Activated CD4-positive, alpha-beta T cell treated with anti-CD3 and anti-CD28 coated beads, Interleukin-2, amount 50 U/mL, for 4 hours (primary cell): ENCODE results near the gene TAF8.
A peak's percentile ranks its signal among the peaks of the same experiment; 100 is the strongest.
"Not testable (repeated sequence)": the region's sequence is repeated elsewhere in the genome, so short reads cannot be mapped to it uniquely, and the experiment has no call there.

Experiments
- DNase-seq, 2 experiments: peaks; one replicate each; pipeline ENCODE4 v3.0.0-alpha.2; 2020

Gene TAF8

DNA sequence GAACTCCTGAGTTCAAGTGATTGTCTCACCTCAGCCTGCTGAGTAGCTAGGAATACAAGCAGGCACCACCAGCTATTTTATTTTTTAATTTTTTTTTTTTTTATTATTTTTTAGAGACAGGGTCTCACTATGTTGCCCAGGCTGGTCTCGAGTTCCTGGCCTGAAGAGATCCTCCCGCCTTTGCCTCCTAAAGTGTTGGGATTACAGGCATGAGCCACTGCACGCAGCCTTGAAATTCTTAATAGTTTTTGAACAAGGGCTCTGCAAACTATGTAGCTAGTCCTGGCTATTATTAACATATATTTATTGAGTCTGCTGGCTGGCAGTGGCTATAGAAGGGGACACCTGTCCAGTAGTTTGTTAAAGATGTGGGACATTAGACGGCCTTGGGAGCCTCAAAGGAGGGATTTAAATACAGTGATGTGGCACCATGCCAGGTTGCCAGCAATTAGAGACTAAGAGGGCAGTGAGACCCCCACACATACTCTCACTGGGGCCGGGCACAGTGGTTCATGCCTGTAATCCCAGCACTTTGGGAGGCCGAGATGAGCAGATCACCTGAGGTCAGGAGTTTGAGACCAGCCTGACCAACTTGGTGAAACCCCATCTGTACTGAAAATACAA is 21.1 kb upstream of the TAF8 start:
- DNase-seq = no peak

DNA sequence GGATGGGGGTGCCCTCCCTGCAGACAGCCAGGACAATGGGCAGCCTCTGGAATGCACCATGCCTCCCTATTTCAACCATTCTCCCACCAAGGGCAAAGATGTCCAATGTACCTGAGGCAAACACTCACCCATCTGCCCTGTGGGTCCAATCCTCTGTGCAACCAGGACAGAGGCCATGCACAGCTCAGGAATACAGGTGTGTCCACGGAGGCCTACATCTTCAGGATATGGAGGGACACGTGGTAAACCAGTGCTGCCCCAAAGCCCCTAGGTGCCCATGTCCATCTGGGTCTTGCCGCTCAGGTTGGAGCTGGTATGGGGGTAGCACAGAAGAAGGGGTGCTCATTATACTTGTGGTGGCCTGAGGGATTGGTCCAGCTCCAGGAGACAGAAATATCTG is 20.4 kb upstream of the TAF8 start:
- no peak for DNase-seq

- DNase-seq = peak in 1 of 2 experiments; percentile 40
Observed at GRCh38 chr6:42030585-42031506, 19.5 kb upstream of the TAF8 start.

GRCh38 chr6:42032366-42032765 is 18.0 kb upstream of the TAF8 start:
- DNase-seq = no peak

- DNase-seq = not testable (repeated sequence)
Observed at GRCh38 chr6:42037669-42038068, 12.7 kb upstream of the TAF8 start.

DNA sequence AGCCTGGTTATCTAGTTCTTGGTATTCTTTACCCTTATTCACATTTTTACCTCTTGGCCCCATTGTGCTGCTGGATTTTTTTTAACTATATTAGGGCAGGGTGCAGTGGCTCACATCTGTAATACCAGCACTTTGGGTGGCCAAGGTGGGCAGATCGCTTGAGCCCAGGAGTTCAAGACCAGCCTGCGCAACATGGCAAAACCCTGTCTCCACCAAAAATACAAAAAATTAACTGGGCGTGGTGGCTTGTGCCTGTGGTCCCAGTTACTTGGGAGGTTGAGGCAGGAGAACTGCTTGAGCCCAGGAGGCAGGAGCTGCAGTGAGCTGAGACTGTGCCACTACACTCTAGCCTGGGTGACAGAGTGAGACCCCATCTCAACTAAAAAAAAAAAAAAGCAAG is 12.2 kb upstream of the TAF8 start:
- no peak for DNase-seq

DNA sequence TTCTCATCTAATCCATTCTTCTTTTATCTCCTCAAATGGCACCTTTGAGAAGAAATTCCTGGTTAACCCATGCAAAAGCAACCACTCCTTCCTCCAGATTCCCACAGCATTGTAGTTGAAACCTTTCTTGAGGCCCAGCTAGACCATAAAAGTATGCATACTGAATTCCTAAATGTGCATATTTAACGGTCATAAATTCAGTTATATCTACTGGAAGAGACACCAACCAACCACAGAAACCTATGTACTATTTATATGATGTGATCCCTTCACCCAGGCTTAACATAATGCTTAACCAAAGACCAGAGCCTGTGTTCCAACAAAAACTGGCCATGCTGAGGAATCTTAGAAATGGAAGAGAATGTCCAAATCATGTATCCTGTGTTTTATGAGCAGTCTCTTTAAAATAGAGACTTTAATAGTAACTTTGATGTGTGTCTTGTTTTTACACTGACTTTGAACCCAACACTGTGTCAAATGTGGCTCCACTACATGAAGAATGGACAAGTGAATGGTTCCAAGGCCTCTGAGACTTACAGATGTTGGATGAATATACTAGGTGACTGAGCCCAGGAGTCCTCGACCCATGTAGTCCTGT is 11.4 kb upstream of the TAF8 start:
- DNase-seq = no peak

DNA sequence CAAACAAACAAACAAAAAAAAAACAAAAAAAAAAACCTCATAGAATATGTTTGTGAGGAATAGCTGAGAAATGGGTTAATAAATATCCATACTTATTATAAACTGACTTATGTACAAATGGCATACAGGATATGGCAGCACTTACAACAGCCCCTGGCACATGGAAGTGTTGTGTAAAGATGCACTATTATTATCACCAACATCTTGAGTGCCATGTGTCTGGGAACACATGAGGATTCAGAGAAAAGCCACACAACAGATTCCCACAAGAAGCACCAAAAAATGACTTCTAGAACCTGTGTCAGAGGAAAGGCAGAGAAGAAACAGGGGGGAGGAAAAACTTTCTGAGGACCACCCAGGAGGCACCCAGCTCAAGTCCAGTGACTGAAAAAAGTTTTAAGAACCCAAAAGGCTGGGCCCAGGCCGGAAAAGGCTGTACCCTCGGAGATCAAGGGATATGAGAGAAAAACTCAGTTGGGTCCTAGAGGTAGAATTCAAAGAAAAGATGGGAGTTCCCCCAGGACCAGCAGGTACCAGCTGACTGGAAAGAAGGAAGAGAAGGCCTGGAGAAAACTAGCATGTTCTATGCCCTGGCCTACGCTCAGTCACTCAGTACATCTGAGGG is 9.4 kb upstream of the TAF8 start:
- no peak for DNase-seq

DNA sequence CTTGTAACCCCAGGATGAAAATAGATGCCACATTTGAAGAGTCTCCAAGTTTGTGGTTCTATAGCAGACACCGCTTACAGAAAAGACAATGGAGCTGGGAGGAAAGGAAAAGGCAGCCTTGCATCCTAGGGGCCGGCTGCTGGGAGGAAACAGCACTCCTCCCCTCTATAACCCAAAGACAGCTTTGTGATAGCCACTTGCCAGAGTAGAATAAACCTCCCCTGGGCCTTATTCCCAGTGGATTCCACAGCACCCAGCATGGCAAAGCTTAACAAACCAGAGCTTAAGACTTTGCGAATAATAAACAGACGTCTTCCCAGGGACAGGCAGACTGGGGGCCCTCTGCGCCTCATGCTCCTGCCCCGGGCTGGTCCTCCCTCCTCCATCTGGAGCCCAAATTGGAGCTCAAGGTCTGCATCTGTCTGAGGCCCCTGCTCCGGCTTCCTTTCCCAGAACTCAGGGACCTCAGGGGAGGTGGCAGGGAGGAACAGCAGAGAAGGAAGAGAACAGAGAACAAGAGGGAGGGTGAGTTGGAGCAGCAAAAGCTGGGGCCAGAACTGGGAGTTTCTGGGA is 8.8 kb upstream of the TAF8 start:
- no peak for DNase-seq

DNA sequence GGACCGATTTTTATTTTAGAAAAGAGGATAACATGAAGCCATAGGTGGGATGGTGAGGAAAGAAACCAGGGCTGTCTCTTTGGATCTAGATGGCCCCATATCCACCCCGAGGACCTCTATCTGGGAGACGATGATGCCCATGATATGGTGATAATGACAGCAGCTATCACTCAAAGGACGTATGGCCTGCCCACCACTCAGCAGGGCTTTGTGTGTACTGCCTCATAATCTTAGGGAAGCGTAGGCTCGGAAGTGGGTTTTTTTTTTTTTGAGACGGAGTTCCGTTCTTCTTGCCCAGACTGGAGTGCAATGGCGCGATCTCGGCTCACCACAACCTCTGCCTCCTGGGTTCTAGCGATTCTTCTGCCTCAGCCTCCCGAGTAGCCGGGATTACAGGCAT is 8.2 kb upstream of the TAF8 start:
- no peak for DNase-seq

- DNase-seq = peak; percentile 92 to 95
Observed at GRCh38 chr6:42043787-42044475, 6.4 kb upstream of the TAF8 start.

- peak; percentile 78 for DNase-seq
Observed at GRCh38 chr6:42045538-42046460, 4.5 kb upstream of the TAF8 start.

GRCh38 chr6:42046464-42047212 is 3.7 kb upstream of the TAF8 start:
- DNase-seq = no peak

DNA sequence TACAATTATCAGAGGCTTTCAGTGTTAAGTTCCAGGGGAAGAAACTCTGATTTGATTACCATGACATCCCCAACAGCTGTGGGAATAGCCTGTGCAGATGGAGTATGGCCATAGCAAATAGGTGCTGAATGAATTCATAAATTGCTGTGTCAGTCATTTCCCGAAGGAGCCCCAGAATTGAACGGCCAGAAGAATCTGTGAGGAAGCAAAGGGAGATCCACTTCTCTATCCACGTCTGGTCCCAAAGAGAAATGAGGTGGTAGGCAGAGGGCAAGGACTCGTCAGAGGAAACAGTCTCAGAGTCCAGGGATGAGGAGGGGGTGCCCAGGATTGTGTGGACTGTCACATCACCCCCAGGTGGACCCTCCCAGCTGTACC is 3.1 kb upstream of the TAF8 start:
- no peak for DNase-seq

GRCh38 chr6:42047790-42048405 is 2.4 kb upstream of the TAF8 start:
- DNase-seq = no peak

DNA sequence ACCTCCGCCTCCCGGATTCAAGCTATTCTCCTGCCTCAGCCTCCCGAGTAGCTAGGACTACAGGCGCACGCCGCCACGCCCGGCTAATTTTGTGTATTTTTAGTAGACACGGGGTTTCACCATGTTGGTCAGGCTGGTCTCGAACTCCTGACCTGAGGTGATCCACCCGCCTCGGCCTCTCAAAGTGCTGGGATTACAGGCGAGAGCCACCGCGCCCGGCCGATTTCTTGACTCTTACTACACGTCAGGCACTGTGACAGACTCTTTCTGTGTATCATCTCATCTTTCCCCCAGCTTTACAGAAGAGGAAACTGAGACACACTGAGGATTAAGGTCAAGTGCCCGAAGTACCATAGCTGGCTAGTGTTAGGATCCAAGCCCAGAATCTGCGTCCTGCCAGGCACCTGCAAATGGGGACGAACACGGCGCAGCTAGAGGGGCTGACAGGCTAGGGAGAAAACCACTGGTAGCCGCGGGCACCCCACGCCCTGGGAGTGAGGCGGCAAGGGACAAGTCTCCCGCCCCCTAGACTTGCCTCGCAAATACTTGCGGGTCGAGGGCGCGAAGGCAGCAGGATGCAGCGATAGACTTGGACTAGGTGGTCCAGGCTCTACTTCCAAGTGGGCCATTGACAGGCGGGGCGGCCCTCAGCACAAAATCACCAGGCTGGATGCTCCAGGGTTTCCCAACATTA is 1.1 kb upstream of the TAF8 start:
- DNase-seq = no peak

- DNase-seq = peak in 1 of 2 experiments; percentile 31
Observed at GRCh38 chr6:42049948-42050296, 402 bp upstream of the TAF8 start.

DNA sequence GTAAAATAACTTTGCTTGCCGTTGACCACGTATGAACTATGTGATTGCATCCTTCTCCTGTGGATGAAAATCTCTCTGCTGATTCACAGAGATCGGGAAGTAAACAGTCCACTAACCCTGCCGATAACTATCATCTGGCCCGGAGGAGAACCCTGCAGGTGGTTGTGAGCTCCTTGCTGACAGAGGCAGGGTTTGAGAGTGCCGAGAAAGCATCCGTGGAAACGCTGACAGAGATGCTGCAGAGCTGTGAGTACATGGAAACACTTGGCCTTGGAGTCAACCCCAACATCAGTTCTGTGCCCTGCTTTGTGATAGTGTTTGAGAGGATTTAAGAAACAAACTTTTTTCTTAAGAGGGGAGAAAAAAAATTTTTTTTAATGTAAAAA is 937 bp downstream of the TAF8 start:
- DNase-seq = no peak

- DNase-seq = no peak
Observed at GRCh38 chr6:42053601-42054000, 3.3 kb downstream of the TAF8 start.

DNA sequence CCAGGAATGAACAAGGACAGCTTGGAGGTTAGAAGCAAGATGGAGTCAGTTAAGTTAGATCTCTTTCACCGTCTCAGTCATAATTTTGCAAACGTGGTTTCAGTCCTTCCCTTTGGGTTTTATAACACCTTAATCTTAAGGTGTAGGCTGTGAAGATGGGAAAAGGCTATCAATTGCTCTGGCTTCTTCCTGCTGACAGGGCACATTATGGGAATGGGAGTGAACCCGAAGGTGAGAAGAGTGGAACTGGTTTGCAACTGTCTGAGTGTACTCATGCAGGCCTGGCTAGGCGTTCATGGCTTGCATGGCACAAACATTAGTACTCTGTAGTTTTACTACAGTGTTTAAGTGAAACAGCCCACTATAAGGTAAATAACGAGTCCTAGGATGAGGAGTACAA is 9.4 kb downstream of the TAF8 start:
- no peak for DNase-seq
